SK-N-SH (cell line): Measurements from ENCODE around the gene PCK2. TPM values are rescaled to one million over a fixed set of nuclear protein-coding genes. Genes with fewer than 3 reads are reported as not detected.

ENCODE experiments used
- CTCF ChIA-PET: fragments of 300-600, 350-600 bp; formaldehyde crosslinking; extraction: SDS; loops from one replicate; lab custom pipeline; 2021; lab: Yijun Ruan, JAX
- POLR2A ChIA-PET: fragments of 350-600 bp; sonication (Branson Sonifier 250); formaldehyde crosslinking; extraction: SDS; loops from one replicate; lab custom pipeline; 2020; ENCODE audit warnings: antibody characterized with exemption, inconsistent platforms; lab: Yijun Ruan, JAX
- DNase-seq: peaks from one replicate; pipeline ENCODE4 v3.0.0; 2012
- H2AFZ ChIP-seq: fragments of 200-600 bp; sonication (generic); 2 replicates; pipeline ENCODE4 v1.8.1; 2016; ENCODE audit warnings: antibody characterized with exemption, mild to moderate bottlenecking, low read depth
- H3F3A ChIP-seq: fragments of 200-600 bp; sonication (generic); replicated peaks from 2 replicates; pipeline ENCODE3; 2016; ENCODE audit warnings: antibody characterized with exemption, mild to moderate bottlenecking; ENCODE audit not compliant: insufficient read depth
- H3K27ac ChIP-seq, 2 experiments: fragments of 200-500 bp in 1 of 2; fragments of 200-600 bp in 1 of 2; sonication (Bioruptor generic) in 1 of 2; sonication (generic), shearing (Covaris generic) in 1 of 2; 2 replicates each; pipeline versions ENCODE4 v1.5.1 to v1.6.1; 2014 to 2016; ENCODE audit warnings: low read depth in 2 of 2, inconsistent platforms in 1 of 2, low read length in 1 of 2, mild to moderate bottlenecking in 1 of 2, mixed read lengths in 1 of 2
- H3K27me3 ChIP-seq: fragments of 200-600 bp; sonication (generic), shearing (Covaris generic); 2 replicates; pipeline ENCODE4 v1.6.1; 2016; ENCODE audit warnings: mixed run types; ENCODE audit not compliant: insufficient read depth
- H3K36me3 ChIP-seq, 2 experiments: fragments of 200-500 bp in 1 of 2; fragments of 200-600 bp in 1 of 2; sonication (Bioruptor generic) in 1 of 2; sonication (generic) in 1 of 2; replicated peaks in 1 of 2; 2 replicates each; pipeline versions ENCODE3 to v1.5.1; 2014 to 2016; ENCODE audit warnings: low read length in 1 of 2, mild to moderate bottlenecking in 1 of 2; ENCODE audit not compliant: insufficient read depth in 2 of 2, control insufficient read depth in 1 of 2
- H3K4me1 ChIP-seq, 2 experiments: fragments of 200-500 bp in 1 of 2; fragments of 200-600 bp in 1 of 2; sonication (Bioruptor generic) in 1 of 2; sonication (generic), shearing (Covaris generic) in 1 of 2; 2 replicates each; pipeline versions ENCODE4 v1.5.1 to v1.6.1; 2014 to 2016; ENCODE audit warnings: low read depth in 1 of 2, low read length in 1 of 2, mixed run types in 1 of 2; ENCODE audit not compliant: insufficient read depth in 2 of 2, control insufficient read depth in 1 of 2
- H3K4me2 ChIP-seq: fragments of 200-600 bp; sonication (generic), shearing (Covaris generic); 2 replicates; pipeline ENCODE4 v1.6.1; 2017; ENCODE audit warnings: mixed run types
- H3K4me3 ChIP-seq, 2 experiments: fragments of 200-500 bp in 1 of 2; fragments of 200-600 bp in 1 of 2; sonication (Bioruptor generic) in 1 of 2; sonication (generic), shearing (Covaris generic) in 1 of 2; 2 replicates each; pipeline versions ENCODE4 v1.5.1 to v1.8.1; 2014 to 2016; ENCODE audit warnings: low read depth in 2 of 2, inconsistent platforms in 1 of 2, low read length in 1 of 2, mild to moderate bottlenecking in 1 of 2, mixed read lengths in 1 of 2, moderate library complexity in 1 of 2
- H3K79me2 ChIP-seq: fragments of 200-600 bp; sonication (generic); 2 replicates; pipeline ENCODE4 v1.8.1; 2017; ENCODE audit warnings: mild to moderate bottlenecking; ENCODE audit not compliant: insufficient read depth
- H3K9ac ChIP-seq: fragments of 200-600 bp; sonication (generic); 2 replicates; pipeline ENCODE4 v1.6.1; 2017; ENCODE audit warnings: mixed run types
- H3K9me2 ChIP-seq: fragments of 200-600 bp; sonication (generic); 2 replicates; pipeline ENCODE4 v1.6.1; 2017; ENCODE audit warnings: mixed run types
- H3K9me3 ChIP-seq: fragments of 200-600 bp; sonication (generic); 2 replicates; pipeline ENCODE4 v1.6.1; 2017; ENCODE audit warnings: mixed run types, mild to moderate bottlenecking, moderate library complexity
- H4K20me1 ChIP-seq: fragments of 200-600 bp; sonication (generic); 2 replicates; pipeline ENCODE4 v1.6.1; 2017; ENCODE audit warnings: mild to moderate bottlenecking, mixed run types; ENCODE audit not compliant: insufficient read depth
- EP300 ChIP-seq, 2 experiments: IDR thresholded peaks; 2 replicates each; pipeline versions ENCODE4 v1.4.0 to v1.6.1; 2012; ENCODE audit warnings: borderline replicate concordance in 1 of 2, low read depth in 1 of 2, low read length in 1 of 2
- EZH2phosphoT487 ChIP-seq: fragments of 200-600 bp; sonication (generic); IDR thresholded peaks from 2 replicates; pipeline ENCODE4 v1.6.1; 2017; ENCODE audit warnings: low read depth, mixed run types, mild to moderate bottlenecking, antibody characterized with exemption, moderate library complexity, borderline replicate concordance
- FOSL2 ChIP-seq: IDR thresholded peaks from 2 replicates; pipeline ENCODE4 v1.4.0; 2012; ENCODE audit warnings: low read depth, mild to moderate bottlenecking, moderate library complexity, borderline replicate concordance
- FOXM1 ChIP-seq: IDR thresholded peaks from 2 replicates; pipeline ENCODE4 v1.4.0; 2012; ENCODE audit warnings: low read depth, mild to moderate bottlenecking
- GATA2 ChIP-seq: sonication (generic); formaldehyde crosslinking; IDR thresholded peaks from 2 replicates; pipeline ENCODE4 v1.5.0; 2020; ENCODE audit warnings: mild to moderate bottlenecking, missing genetic modification reagents
- JUND ChIP-seq: IDR thresholded peaks from 2 replicates; pipeline ENCODE4 v1.4.0; 2012
- MAX ChIP-seq: IDR thresholded peaks from 2 replicates; pipeline ENCODE4 v1.4.0; 2012; ENCODE audit warnings: low read depth
- MEF2A ChIP-seq: IDR thresholded peaks from 2 replicates; pipeline ENCODE4 v1.4.0; 2012; ENCODE audit warnings: low read depth, borderline replicate concordance
- NFIC ChIP-seq: IDR thresholded peaks from 2 replicates; pipeline ENCODE4 v1.4.0; 2012; ENCODE audit warnings: borderline replicate concordance
- NRF1 ChIP-seq: IDR thresholded peaks from 2 replicates; pipeline ENCODE4 v1.6.1; 2012; ENCODE audit warnings: low read depth, mild to moderate bottlenecking, low read length
- POLR2AphosphoS5 ChIP-seq: IDR thresholded peaks from 2 replicates; pipeline ENCODE4 v1.6.1; 2012; ENCODE audit warnings: low read depth, low read length
- REST ChIP-seq: IDR thresholded peaks from 2 replicates; pipeline ENCODE4 v1.6.1; 2012; ENCODE audit warnings: mild to moderate bottlenecking, low read depth, low read length, moderate library complexity
- RXRA ChIP-seq: IDR thresholded peaks from 2 replicates; pipeline ENCODE4 v1.4.0; 2012; ENCODE audit warnings: low read depth, mild to moderate bottlenecking, borderline replicate concordance
- TAF1 ChIP-seq: IDR thresholded peaks from 2 replicates; pipeline ENCODE4 v1.6.1; 2012; ENCODE audit warnings: low read depth, mild to moderate bottlenecking, low read length, moderate library complexity, borderline replicate concordance
- TCF12 ChIP-seq: IDR thresholded peaks from 2 replicates; pipeline ENCODE4 v1.4.0; 2012
- TEAD4 ChIP-seq: IDR thresholded peaks from 2 replicates; pipeline ENCODE4 v1.4.0; 2012; ENCODE audit warnings: mild to moderate bottlenecking, borderline replicate concordance; ENCODE audit not compliant: insufficient read depth
- USF1 ChIP-seq: IDR thresholded peaks from 2 replicates; pipeline ENCODE4 v1.4.0; 2012; ENCODE audit warnings: low read depth, borderline replicate concordance
- YY1 ChIP-seq: IDR thresholded peaks from 2 replicates; pipeline ENCODE4 v1.4.0; 2012; ENCODE audit warnings: low read depth, mild to moderate bottlenecking
- ZBTB33 ChIP-seq: IDR thresholded peaks from 2 replicates; pipeline ENCODE4 v1.4.0; 2012; ENCODE audit warnings: low read depth, borderline replicate concordance
- WGBS: methylation state at CpG from one replicate; pipeline ENCODE4 v1.1.6; 2017; ENCODE audit warnings: low lambda C conversion rate; 5-methylcytosine and 5-hydroxymethylcytosine counted together
- polyA plus RNA-seq, 3 experiments: library from polyadenylated mRNA; depleted of rRNA; stranded (reverse); fragments of >200 nt; gene quantifications; 2 replicates each; pipeline ENCODE4 v1.2.3, GENCODE V29; 2012

PCK2 gene
- polyA plus RNA-seq, 1 of the 3 experiments (the other 2 are of a cell fraction) = 16.6 TPM

- peak overlapping the region; percentile 91 for H3K9ac ChIP-seq
- peaks cover 14% of the 10 kb centered on the region for H3F3A ChIP-seq
- H3K9me2 ChIP-seq = no peaks in the 10 kb centered on the region
- H2AFZ ChIP-seq = peak overlapping the region; percentile 74
- no peaks in the 10 kb centered on the region for H3K9me3 ChIP-seq
- H3K4me3 ChIP-seq = peak overlapping the region; percentile 71 to 88
- H3K4me1 ChIP-seq = peaks cover 10 to 17% of the 10 kb centered on the region in 2 experiments
- no peak for DNase-seq
- WGBS = 32% methylated on average over 14 of the region's 15 CpGs
- TF ChIP-seq MEF2A = no peak
- POLR2A ChIA-PET = interaction anchor here (0.8 to 3.2 kb wide), 12 partner anchors 10 to 158 kb away, joined by 4 to 28 read pairs (median 8); partner anchors contain the start of genes EMC9, IRF9, PCK2 and PSME1
- no peaks in the 10 kb centered on the region for H4K20me1 ChIP-seq
- H3K27me3 ChIP-seq = no peaks in the 10 kb centered on the region
- peaks cover 6 to 17% of the 10 kb centered on the region in 2 experiments for H3K36me3 ChIP-seq
- CTCF ChIA-PET = interaction anchor here (0.9 to 3.8 kb wide), 7 partner anchors 20 to 130 kb away, joined by 3 to 25 read pairs (median 7); partner anchors contain the start of genes CARMIL3, IRF9, PCK2 and TINF2
- H3K79me2 ChIP-seq = peaks cover 6% of the 10 kb centered on the region; the same call in 1 of the 2 replicates
- peak overlapping the region; percentile 97 to 99 for H3K27ac ChIP-seq
- H3K4me2 ChIP-seq = peak overlapping the region; percentile 90
Measured at GRCh38 chr14:24113379-24113800, 19.3 kb downstream of the PCK2 start.

GRCh38 chr14:24113801-24114531, 19.9 kb downstream of the PCK2 start:
- 1% methylated on average over 26 of the region's 42 CpGs for WGBS
- TF ChIP-seq FOXM1 (no peak), REST (no peak), USF1 (no peak), JUND (no peak), TEAD4 (no peak), MAX (peak; percentile 85), NFIC (no peak), RXRA (no peak), NRF1 (no peak), FOSL2 (no peak), EZH2phosphoT487 (no peak), TAF1 (peak; percentile 72), TCF12 (no peak; the same call in 1 of the 2 replicates), ZBTB33 (0 out of 2 replicates have a peak, but pooled peaks have one; percentile 57), YY1 (peak; percentile 73; the same call in 1 of the 2 replicates), EP300 (IDR thresholded peaks at IDR 0.05; ENCODE audit: borderline replicate concordance in 1 of 2, low read depth in 1 of 2, low read length in 1 of 2) (peak in 1 of 2 experiments; percentile 31; a peak in 2 of 4 replicates), POLR2AphosphoS5 (no peak; the same call in 1 of the 2 replicates), GATA2 (CRISPR knock-in tag) (no peak)

More at GRCh38 chr14:24113801-24114531, 19.9 kb downstream of the PCK2 start:
- Histone ChIP-seq H3K9me3 (no peaks in the 10 kb centered on the region), H2AFZ (peak overlapping the region; percentile 74), H3K27me3 (no peaks in the 10 kb centered on the region), H3K9ac (peak overlapping the region; percentile 91), H3K4me2 (peak overlapping the region; percentile 90), H3K36me3 (peaks cover 11 to 23% of the 10 kb centered on the region in 2 experiments), H3K4me3 (peak overlapping the region; percentile 71 to 88), H3K9me2 (no peaks in the 10 kb centered on the region), H3K27ac (peak overlapping the region; percentile 97 to 99), H3K79me2 (peaks cover 6% of the 10 kb centered on the region; the same call in 1 of the 2 replicates), H3F3A (peaks cover 11% of the 10 kb centered on the region), H3K4me1 (peaks cover 10 to 17% of the 10 kb centered on the region in 2 experiments), H4K20me1 (no peaks in the 10 kb centered on the region)
- ChIA-PET POLR2A (interaction anchor here (0.8 to 3.2 kb wide), 20 partner anchors 8 to 793 kb away, joined by 3 to 28 read pairs (median 6); partner anchors contain the start of genes CARMIL3, EMC9, FITM1 and IRF9), CTCF (interaction anchor here (0.8 to 3.8 kb wide), 14 partner anchors 21 to 525 kb away, joined by 3 to 25 read pairs (median 3); partner anchors contain the start of genes CARMIL3, IPO4, IRF9 and PCK2)
- peak; percentile 79 for DNase-seq
